A673 (cell line): ENCODE results near the gene TRNAU1AP. TPM values are rescaled to one million over a fixed set of nuclear protein-coding genes. Genes with fewer than 3 reads are reported as not detected.
"Not testable (repeated sequence)": the region's sequence is repeated elsewhere in the genome, so short reads cannot be mapped to it uniquely, and the experiment has no call there.

Experiments
- BruUV-seq: library from RNA; stranded (reverse); fragments of 400-500 nt; replicated peaks from 2 replicates; lab custom pipeline; 2021; lab: Mats Ljungman, UMichigan
- CTCF ChIA-PET: fragments of 300-600 bp; sonication (Branson Sonifier 250); formaldehyde crosslinking; loops from one replicate; lab custom pipeline; 2022; ENCODE audit warnings: antibody characterized with exemption; lab: Charles Lee
- POLR2A ChIA-PET: fragments of 300-600 bp; sonication (Branson Sonifier 250); formaldehyde crosslinking; loops from one replicate; lab custom pipeline; 2022; ENCODE audit warnings: antibody characterized with exemption; ENCODE audit not compliant: low non-redundant PET; lab: Charles Lee
- DNase-seq: peaks from one replicate; pipeline ENCODE4 v3.0.0-alpha.2; 2015; ENCODE audit warnings: low spot score
- H3K27ac ChIP-seq: fragments of 200-600 bp; sonication (generic); 2 replicates; pipeline ENCODE4 v1.5.1; 2016; ENCODE audit warnings: mixed run types, low read depth, mild to moderate bottlenecking, mixed read lengths, antibody characterized with exemption, low read length; ENCODE audit not compliant: poor library complexity, severe bottlenecking
- H3K27me3 ChIP-seq: fragments of 200-600 bp; sonication (generic); replicated peaks from 2 replicates; pipeline ENCODE4 v1.6.1; 2017; ENCODE audit warnings: mixed run types, low read depth, mild to moderate bottlenecking, mixed read lengths, antibody characterized with exemption, low read length; ENCODE audit not compliant: insufficient read depth, poor library complexity
- H3K36me3 ChIP-seq: fragments of 200-600 bp; sonication (generic); 2 replicates; pipeline ENCODE4 v1.6.1; 2016; ENCODE audit warnings: mixed run types, mild to moderate bottlenecking, mixed read lengths, antibody characterized with exemption, low read length; ENCODE audit not compliant: insufficient read depth, poor library complexity, severe bottlenecking
- H3K4me1 ChIP-seq: fragments of 200-600 bp; sonication (generic); 2 replicates; pipeline ENCODE4 v1.6.1; 2017; ENCODE audit warnings: mixed run types, mild to moderate bottlenecking, mixed read lengths, antibody characterized with exemption, low read length; ENCODE audit not compliant: insufficient read depth, poor library complexity, severe bottlenecking
- H3K4me3 ChIP-seq: fragments of 200-600 bp; sonication (generic); 2 replicates; pipeline ENCODE4 v1.5.1; 2016; ENCODE audit warnings: low read depth, mixed run types, mild to moderate bottlenecking, mixed read lengths, low read length; ENCODE audit not compliant: poor library complexity, severe bottlenecking
- H3K9me3 ChIP-seq: fragments of 200-600 bp; sonication (generic); 2 replicates; pipeline ENCODE4 v1.6.1; 2016; ENCODE audit warnings: mixed run types, low read depth, mild to moderate bottlenecking, mixed read lengths, antibody characterized with exemption, low read length; ENCODE audit not compliant: poor library complexity, severe bottlenecking
- CTCF ChIP-seq: fragments of 300-800, 200-600 bp; sonication (generic); conservative IDR thresholded peaks from 2 replicates; pipeline ENCODE4 v1.5.1; 2017; ENCODE audit warnings: low read depth, mild to moderate bottlenecking, antibody characterized with exemption, low read length, moderate library complexity, mixed read lengths
- EZH2 ChIP-seq: fragments of 200-600 bp; sonication (generic); IDR thresholded peaks from 2 replicates; pipeline ENCODE4 v1.6.1; 2017; ENCODE audit warnings: borderline replicate concordance, low read depth, mild to moderate bottlenecking, mixed read lengths, antibody characterized with exemption, low read length; ENCODE audit not compliant: poor library complexity, severe bottlenecking
- intact Hi-C: fragments of 100-400 bp; cut with micrococcal nuclease; formaldehyde crosslinking; loops from one replicate; pipeline ENCODE4 v1.10.0; 2022; ENCODE audit not compliant: unreplicated experiment
- total RNA-seq: library from RNA; stranded (reverse); gene quantifications from 2 replicates; pipeline ENCODE4 v1.2.3, GENCODE V29; 2021

Gene TRNAU1AP
- total RNA-seq, 1 experiment from 2014 or later, result 33.8 TPM

DNA sequence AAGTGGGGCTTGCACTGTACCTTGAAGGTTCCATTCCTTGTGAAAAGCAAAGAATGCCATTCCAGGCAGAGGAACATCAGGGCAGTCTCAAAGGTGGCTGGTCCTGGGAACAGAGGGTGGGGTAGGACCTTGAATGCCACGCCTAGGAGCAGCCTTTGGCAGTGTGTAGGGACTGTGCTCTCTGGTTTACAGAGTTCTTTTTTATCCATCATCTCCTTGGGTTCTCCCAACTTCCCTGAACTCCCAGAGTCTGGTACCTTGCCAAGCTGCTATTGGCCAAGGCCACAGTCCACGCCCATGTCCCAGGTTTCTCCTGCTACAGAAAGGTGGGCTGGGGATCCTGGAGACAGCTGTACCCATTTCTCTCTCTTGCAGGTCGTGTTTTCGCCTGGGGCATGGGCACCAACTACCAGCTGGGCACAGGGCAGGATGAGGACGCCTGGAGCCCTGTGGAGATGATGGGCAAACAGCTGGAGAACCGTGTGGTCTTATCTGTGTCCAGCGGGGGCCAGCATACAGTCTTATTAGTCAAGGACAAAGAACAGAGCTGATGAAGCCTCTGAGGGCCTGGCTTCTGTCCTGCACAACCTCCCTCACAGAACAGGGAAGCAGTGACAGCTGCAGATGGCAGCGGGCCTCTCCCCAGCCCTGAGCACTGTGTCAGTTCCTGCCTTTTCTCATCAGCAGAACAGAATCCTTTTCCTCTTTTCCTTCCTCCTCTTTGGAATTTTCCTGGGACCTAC, 15.3 kb upstream of the TRNAU1AP start:
- Histone ChIP-seq H3K9me3 (no peaks in the 10 kb centered on the region), H3K4me3 (no peak overlapping the region), H3K27me3 (no peaks in the 10 kb centered on the region), H3K4me1 (no peaks in the 10 kb centered on the region), H3K27ac (no peak overlapping the region), H3K36me3 (peaks cover 50% of the 10 kb centered on the region)
- no peak for TF ChIP-seq EZH2
- TF ChIP-seq CTCF, result no peak
- intact Hi-C loops, result no loop called here
- CTCF ChIA-PET, result interaction anchor here (0.6 kb wide), 1 partner anchor 229 kb away, joined by 4 read pairs; no protein-coding TSS in a partner anchor
- BruUV-seq, result no TSS peak
- POLR2A ChIA-PET, result no interaction called here
- no peak for DNase-seq

DNA sequence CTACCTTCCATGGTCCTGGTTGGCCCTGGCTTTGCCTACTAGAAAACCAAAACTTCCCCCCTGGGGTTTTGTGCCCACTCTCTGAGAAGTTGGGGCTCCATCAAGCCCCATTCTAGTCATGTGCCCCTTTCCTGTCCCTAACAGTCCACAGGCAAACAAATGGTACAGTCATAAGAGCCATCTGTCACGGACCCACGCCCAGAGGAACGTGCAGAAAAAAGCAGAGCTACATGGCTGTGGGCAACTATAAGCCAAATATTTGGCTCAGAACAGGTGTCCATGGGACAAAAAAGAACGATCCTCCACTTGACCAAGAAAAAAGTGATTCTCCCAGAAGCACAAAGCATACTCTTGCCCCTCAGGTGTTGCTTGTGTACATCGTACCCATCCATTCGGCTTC, 14.6 kb upstream of the TRNAU1AP start:
- TF ChIP-seq CTCF (no peak), EZH2 (no peak)
- intact Hi-C loops, result no loop called here
- no peaks in the 10 kb centered on the region for H3K4me1 ChIP-seq
- H3K4me3 ChIP-seq, result no peak overlapping the region
- H3K9me3 ChIP-seq, result no peaks in the 10 kb centered on the region
- H3K27ac ChIP-seq, result no peak overlapping the region
- CTCF ChIA-PET, result interaction anchor here (0.6 kb wide), 1 partner anchor 228 kb away, joined by 4 read pairs; no protein-coding TSS in a partner anchor
- POLR2A ChIA-PET, result no interaction called here
- H3K27me3 ChIP-seq, result no peaks in the 10 kb centered on the region
- no peak for DNase-seq
- H3K36me3 ChIP-seq, result peaks cover 45% of the 10 kb centered on the region
- TSS peak; percentile 83 for BruUV-seq

DNA sequence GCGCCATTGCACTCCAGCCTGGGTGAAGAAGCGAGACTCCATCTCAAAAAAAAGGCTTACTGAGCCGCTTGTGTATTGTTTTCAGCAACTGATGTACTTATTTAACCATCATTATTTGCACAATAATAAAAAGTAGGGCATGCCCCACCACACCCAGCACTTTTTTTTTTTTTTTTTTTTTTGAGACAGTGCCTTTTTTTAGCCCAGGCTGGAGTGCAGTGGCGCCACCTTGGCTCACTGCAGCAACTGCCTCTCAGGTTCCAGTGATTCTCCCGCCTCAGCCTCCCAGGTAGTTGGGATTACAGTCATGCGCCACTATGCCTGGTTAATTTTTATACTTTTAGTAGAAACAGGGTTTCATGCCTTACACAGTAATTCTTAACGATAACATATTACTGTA, 12.2 kb upstream of the TRNAU1AP start:
- POLR2A ChIA-PET, result no interaction called here

GRCh38 chr1:28541414-28542015, 11.4 kb upstream of the TRNAU1AP start:
- H3K9me3 ChIP-seq, DNase-seq, POLR2A ChIA-PET, H3K27ac ChIP-seq, H3K4me1 ChIP-seq, H3K4me3 ChIP-seq, BruUV-seq, H3K27me3 ChIP-seq, CTCF ChIA-PET, intact Hi-C loops: not testable (repeated sequence)
- H3K36me3 ChIP-seq, result peaks cover 19% of the 10 kb centered on the region

More for the DNA sequence above, 12.2 kb upstream of the TRNAU1AP start:
- Histone ChIP-seq H3K27ac (no peak overlapping the region), H3K27me3 (no peaks in the 10 kb centered on the region), H3K4me3 (no peak overlapping the region), H3K9me3 (no peaks in the 10 kb centered on the region), H3K36me3 (peaks cover 28% of the 10 kb centered on the region), H3K4me1 (no peaks in the 10 kb centered on the region)
- CTCF ChIA-PET, result no interaction called here
- TF ChIP-seq EZH2 (no peak), CTCF (peak; percentile 36; the same call in 1 of the 2 replicates)
- no peak for DNase-seq
- BruUV-seq, result no TSS peak
- intact Hi-C loops, result no loop called here
